Measurements from ENCODE around the gene ZNF266.

ZNF266 gene

DNA sequence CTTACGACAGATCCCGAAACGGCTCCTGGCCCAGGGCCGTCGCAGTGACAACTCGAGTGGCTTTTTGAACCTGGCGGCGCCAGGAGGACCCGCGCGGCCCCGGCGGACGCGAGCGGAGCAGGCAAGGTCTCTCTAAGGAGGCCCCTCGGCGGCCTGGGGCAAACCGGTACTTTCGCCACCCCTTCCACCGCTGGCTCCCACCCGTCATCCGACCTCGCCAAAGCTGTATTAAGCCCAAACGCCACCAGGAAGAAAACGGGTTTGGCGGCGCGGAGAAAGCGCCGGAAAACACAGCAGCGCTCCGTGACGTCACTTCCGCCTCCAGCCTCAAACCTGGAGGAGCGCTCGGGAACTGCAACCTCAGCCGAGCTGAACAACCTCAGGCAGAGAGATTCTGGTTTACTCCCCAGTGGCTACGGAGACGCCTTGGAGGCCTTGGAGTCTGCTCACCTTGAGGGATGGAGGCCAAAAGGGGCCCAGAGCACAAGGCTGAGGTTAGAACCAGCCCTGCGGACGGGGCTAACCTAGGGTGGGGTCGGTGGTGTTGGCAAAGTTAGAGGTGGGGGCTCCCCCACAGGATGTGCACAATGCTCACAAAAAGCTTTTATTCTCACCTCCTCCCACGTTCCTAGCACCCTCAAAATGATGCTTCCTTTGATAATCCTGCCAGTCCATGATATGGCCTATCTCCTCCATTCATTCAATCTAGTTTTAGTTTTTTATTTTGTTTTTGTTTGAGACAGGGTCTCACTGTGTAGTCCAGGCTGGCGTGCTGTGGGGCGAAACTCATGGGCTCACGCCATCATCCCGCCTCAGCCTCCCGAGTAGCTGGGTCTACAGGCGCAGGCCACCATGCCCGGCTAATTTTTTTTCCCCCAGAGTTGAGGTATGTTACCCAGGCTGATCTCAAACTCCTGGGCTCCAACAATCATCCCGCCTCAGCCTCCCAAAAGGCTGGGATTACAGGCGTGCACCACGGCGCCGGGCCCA lies at the start of gene ZNF266:
Gene ZNF266 (minus strand): TSS at position 295 of the 990 bp plus-strand sequence. CDS start 15,484 bp downstream, outside the sequence.
- DNase-seq = peak; percentile 93

DNA sequence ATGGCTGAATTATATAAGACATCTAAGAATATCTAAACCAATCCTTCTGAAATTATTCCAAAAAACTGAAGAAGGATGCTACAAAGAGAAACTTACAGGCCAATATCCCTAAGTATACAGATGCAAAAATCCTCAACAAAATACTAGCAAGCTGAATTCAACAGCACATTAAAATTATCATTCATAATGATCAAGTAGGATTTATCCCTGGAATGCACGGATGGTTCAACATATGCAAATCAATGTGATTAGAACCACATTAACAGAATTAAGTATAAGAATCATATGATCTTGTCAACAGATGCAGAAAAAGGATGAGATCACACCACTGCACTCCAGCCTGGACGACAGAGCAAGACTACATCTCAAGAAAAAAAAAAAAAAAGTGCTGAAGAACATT lies 49.8 kb upstream of the ZNF266 start:
- DNase-seq = no peak

DNA sequence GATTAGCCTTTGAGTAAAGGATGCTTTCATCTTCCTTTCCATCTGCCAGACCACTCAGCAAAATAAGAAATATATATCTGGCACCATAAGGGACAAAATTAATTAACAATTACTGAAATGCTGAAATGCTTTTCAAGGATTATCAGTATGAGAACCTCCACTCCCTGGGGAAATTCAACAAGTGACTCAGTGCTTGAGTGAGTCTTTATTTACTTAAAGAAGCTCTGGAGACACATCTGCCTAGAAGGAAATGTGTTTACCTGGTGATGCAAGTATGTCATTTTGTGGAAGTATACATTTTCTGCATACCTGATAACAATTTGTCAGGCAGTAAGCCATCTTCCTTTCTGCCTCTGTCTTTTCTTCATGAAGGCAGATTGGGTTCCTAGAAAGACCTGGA lies 39.6 kb upstream of the ZNF266 start:
- no peak for DNase-seq

DNA sequence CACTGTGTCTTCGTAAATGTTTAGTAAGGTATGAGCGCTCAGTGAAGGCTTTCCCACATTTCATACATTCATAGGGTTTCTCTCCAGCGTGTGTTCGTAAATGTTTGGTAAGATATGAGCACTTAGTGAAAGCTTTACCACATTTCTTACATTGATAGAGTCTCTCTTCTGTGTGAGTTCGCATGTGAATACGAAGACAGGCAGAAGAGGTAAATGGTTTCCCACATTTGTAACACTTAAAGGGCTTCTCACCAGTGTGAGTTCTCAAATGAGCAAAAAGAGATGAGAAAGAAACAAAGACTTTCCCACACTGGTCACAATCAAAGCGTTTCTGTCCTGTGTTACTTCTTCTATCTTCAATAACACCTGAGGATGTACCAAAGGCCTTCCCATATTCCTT lies 31.8 kb upstream of the ZNF266 start:
- no peak for DNase-seq

DNA sequence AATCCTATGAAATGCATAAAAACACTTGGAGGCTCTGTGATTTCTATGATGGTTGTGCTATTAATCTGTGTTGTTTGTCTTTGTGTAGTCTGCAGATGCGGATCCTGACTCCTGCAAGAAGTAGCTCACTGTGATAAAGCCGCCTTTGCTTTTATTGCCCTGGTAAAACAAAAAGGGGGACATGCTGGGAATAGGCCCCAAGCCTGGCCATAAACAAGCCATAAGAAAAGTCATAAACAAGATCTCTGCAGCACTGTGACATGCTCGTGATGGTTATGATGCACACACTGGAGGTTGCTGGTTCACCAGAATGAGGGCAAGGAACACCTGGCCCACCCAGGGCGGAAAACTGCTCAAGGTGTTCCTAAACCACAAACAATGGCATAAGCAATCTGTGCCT lies 26.6 kb upstream of the ZNF266 start:
- no peak for DNase-seq

DNA sequence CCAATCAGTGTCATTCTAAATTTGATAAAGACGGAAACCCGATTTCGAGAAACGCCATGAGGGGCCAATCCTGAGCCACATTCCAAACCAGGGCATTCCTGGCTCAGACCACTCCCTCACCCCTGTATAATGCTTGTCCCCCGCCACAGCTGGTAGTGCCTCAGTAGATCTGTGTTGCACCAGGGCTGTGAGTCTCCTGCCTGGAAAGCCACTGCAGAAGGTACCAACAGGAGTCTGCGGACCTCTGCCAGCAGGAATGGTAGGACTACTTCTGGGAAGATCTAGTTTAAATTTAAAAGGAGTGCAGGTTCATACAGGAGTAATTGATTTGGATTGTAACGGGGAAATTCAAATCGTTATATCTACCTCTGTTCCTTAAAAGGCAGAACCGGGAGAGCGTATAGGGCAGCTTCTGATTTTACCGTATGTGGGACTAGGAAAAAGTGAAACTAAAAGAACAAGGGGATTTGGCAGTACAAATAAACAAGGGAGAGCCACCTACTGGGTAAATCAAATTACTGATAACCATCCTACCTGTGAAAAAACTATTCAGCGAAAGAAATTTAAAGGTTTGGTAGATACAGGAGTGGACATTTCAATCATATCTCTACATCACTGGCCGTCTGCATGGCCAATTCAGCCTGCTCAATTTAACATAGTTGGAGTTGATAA lies 20.8 kb upstream of the ZNF266 start:
- no peak for DNase-seq

DNA sequence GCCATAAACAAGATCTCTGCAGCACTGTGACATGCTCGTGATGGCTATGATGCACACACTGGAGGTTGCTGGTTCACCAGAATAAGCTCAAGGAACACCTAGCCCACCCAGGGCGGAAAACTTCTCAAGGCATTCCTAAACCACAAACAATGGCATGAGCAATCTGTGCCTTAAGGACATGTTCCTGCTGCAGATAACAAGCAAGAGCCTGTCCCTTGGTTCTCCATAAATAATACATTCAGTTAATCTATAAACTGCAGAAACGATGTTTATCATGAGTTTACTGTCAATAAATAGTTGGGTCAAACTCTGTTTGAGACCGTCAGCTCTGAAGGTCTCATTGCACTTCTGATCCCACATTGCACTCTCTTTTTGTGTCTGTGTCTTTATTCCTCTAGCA lies 18.6 kb upstream of the ZNF266 start:
- no peak for DNase-seq

DNA sequence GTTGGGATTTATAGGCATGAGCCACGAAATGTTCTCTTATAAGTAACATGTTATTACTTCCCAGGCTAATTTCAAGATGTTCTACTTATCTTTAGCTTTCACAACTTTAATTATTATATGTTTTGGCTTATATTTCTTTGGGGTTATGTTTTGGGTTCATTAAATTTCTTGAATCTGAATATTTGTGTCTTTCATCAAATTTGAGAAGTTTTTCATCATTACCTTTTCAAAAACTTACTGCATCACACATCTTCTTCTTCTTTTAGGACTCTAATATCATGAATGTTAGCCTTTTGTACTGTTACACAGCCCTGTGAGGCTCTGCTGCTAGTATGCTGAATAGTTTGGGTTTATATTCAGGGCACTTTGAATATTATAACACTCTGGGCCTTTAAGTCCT lies 9.7 kb upstream of the ZNF266 start:
- no peak for DNase-seq

DNA sequence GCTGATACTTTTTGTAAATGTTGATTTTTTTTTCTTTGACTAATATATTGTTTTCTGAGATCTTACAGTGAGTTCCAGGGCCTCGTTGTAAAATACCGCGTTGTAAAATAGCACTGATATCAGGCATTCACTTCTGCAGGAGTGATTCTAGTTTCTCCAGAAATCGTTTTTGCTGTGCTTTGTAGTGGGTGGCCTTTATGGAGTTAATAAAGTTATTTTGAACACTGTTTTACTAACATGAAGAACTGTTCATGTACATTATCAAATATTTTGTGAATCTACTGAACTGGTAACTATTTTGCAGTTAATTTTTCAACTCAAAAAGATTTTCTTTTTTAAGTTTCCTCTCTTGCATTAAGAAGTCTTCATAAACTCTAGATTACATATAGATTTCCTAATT lies 985 bp upstream of the ZNF266 start:
- no peak for DNase-seq

DNA sequence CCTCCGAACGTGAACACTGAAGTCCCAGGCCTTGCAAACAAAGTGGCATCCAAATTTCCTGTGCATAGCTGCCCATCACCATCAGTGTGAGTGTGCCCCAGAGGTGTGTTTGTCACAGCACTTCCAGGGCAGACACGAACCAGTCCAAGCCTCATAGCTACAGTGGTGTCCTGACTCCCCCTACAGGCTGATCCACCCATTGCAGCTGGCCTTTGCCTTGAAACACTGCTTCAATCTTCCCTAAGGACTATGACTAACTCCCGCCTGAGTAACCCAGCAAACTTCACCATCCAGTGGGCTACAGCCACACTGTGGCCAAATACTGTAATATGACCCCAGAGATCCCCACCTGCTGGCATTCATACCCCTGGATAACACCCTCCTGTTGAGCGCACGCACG lies 3.9 kb downstream of the ZNF266 start:
- DNase-seq = peak; percentile 23

DNA sequence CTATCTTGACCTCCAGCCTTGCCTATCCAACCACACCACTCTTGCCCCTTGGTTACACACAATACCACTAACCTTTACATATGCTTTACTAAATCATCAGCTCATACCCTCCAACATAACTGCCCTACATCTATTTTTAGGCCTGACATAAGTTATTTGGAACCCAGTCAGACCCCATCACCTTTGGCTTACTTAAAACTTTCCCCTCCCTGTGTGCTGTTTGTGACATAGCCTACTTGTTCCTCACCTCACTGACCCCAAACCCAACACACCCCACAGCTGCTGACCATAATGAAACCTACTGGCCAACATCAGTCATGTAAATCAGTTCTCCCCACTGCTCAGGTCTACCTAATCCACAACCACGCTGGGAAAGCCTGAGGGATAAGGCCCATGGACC lies 4.9 kb downstream of the ZNF266 start:
- DNase-seq = no peak

DNA sequence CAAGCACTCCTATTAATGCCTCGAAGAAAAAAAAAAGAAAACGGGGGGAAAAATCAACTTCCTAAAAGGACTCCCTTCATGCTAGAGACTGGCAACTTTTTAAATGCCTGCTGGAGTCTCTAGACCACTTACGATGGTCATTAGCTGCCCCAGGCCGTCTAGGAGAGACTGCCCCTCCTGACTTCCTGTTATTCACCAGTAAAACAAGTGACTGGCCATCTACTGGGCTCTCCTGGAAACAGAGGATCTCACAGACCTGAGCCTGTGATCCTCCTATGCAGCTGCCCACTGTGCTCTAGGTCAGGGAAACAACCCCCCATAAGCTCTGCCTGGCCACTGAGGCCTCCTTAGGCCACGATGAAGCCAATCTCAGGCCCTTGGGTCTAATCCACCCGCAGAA lies 7.4 kb downstream of the ZNF266 start:
- no peak for DNase-seq

DNA sequence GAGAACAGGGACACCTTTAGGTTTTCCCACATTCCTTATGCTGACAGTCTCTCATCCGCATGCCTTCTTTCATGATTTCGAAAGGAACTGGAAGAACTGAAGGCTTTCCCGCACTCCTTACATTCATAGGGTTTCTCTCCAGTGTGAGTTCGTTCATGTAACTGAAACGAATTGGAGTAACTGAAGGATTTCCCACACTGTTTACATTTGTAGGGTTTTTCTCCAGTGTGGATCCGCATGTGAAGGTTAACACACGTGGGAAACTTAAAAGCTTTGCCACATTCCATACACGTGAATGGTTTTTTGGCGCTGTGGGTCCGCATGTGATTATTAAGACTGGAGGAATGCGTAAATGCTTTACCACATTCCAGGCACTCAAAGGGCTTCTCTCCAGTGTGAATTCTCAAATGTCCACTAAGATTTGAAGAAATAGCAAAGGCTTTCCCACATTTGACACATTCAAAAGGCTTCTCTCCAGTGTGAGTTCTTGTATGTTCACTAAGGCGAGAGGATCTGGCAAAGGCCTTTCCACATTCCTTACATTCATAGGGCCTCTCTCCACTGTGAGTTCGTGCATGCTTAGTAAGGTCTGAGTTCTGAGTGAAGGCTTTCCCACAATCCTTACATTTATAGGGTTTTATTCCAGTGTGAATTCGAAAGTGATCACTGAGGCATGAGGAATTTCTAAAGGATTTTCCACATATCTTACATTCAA lies 22.0 kb downstream of the ZNF266 start:
- peak; percentile 7 for DNase-seq

DNA sequence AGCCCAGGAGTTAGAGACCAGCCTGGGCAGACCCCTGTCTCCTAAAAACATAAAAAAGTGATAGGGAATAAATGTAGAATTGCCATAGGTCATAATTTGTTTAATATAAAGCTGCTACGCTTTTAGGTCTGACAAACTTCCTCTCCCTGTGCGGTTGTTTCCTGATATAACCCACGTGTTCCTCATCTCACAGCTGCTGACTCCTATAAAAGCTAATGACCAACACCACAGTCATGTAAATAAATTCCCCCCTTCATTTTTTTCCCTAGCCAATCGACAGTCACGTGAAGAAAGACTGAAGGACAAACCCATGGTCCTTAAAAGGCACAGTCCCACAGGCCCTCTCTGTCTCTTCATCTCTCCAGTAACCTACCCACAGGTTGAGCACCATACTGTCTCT lies 27.5 kb downstream of the ZNF266 start:
- DNase-seq = no peak

DNA sequence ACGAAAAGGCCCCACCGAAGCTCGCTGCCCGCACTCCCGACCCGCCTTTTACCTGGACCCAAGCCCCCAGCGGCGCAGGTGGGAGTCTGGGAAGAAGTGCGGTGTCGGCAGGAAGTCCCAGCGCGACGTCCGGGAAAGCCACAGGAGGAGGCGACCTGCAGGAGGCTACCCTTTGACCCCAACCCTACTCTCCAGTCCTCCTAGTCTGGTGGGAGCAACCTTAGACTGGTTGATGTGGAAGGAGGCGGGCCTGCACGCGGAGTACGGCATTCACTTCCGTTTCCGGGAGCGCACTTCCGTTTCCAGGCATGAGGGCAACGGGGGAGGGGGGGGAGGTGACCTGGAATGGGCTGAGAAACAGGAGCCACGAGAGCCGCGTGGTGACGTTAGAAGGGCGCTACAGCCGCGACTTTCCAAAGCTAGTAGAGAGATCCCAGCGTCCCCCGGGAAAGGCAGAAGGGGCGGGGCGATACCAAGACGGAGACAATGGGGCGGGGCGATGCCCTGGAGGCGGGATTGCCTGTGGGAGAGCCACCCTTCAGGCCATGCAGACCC lies 28.5 kb downstream of the ZNF266 start:
- peak; percentile 89 for DNase-seq

DNA sequence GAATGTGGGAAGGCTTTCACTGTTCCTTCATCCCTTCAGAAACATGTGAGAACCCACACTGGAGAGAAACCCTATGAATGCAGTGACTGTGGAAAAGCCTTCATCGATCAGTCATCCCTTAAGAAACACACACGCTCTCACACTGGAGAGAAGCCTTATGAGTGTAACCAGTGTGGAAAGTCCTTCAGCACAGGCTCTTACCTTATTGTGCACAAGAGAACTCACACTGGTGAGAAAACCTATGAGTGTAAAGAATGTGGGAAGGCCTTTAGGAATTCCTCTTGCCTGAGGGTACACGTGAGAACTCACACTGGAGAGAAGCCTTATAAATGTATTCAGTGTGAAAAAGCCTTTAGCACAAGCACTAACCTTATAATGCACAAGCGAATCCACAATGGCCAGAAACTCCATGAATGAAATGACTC lies 54.0 kb downstream of the ZNF266 start:
- no peak for DNase-seq

DNA sequence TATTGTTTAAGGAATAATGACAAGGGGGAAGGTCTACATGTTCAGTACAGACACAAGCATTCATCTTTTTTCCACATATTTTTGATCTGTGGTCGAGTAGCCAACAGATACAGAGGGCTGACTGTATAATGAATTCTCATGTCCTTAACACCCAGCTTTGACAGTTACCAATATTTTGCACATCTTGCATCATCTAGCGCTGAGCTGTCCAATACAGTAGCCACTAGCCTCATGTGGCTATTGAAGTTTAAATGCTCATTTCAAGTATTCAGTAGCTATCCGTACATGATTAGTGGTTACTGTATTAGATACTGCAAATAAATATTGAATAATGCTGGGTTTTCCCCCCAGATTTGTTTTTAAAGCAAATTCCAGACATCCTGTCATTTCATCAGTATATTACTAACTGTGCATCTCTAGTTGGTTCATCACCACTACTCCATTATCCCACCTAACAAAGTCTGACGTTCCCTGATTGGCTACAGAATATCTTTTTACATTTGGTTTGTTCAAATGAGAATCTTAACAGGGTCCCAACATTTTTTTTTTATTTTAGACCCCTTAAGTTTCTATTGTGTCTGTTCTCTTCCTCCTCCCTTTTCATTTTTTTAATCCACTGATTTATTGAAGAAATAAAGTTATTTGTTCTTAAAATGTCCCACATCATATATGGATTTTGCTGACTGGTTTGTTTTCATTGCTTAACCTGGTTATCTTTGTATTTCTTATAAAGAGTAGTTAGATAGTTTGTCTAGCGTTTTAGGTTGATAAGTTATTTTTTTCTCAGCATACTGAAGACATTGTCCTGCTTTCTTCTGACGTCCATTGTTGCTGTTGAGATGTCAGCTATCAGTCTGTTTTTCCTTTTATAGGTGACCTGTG lies 64.4 kb downstream of the ZNF266 start:
- DNase-seq = no peak

DNA sequence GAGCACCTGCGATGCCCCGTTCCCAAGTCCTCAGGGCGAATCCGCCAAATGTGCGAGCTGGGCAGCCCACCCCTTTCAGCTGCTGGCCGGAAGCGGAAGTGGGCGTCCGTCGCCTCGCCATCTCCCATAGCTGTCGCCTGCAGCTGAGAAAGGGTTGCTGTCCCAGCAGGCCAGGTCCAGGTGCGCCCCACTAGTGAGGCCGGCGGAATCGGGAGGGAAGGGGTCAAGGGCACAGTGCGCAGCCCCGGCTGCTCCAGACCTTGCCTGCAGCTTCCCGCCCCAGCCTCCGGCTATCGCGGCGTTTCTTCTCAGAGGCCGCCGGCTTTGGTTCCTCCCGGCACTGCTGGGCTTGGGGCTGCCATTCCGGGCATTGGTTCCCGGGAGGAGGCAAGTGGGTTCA lies 72.5 kb downstream of the ZNF266 start, which contains the start of gene ZNF177:
Gene ZNF177 (plus strand): TSS at position 109 of the 400 bp plus-strand sequence. CDS start 15,299 bp downstream, outside the sequence.
- DNase-seq = no peak
